Chondrocyte (in vitro differentiated cells): Measurements from ENCODE around the gene DHRS13. TPM values are rescaled to one million over a fixed set of nuclear protein-coding genes. Genes with fewer than 3 reads are reported as not detected.

Experiments used
- DNase-seq: peaks from one replicate; pipeline ENCODE4 v3.0.0; 2021; ENCODE audit warnings: mixed read lengths, low spot score
- H3K27ac Mint-ChIP-seq: one replicate; pipeline ENCODE4 v1.8.0; 2021; ENCODE audit warnings: mild to moderate bottlenecking, moderate library complexity, mixed read lengths; ENCODE audit not compliant: unreplicated experiment
- H3K27me3 Mint-ChIP-seq: 2 replicates; pipeline ENCODE4 v1.8.0; 2021; ENCODE audit warnings: low read depth, mixed read lengths
- H3K36me3 Mint-ChIP-seq: 2 replicates; pipeline ENCODE4 v1.8.0; 2021; ENCODE audit warnings: low read depth, mixed read lengths
- H3K4me1 Mint-ChIP-seq: 2 replicates; pipeline ENCODE4 v1.8.0; 2021; ENCODE audit warnings: low read depth, mild to moderate bottlenecking, mixed read lengths
- H3K4me3 Mint-ChIP-seq: one replicate; pipeline ENCODE4 v1.8.0; 2021; ENCODE audit warnings: mild to moderate bottlenecking, moderate library complexity, mixed read lengths; ENCODE audit not compliant: unreplicated experiment
- H3K9me3 Mint-ChIP-seq: 2 replicates; pipeline ENCODE4 v1.8.0; 2021; ENCODE audit warnings: low read depth, mixed read lengths
- total RNA-seq: library from RNA; stranded (reverse); gene quantifications from 3 replicates; pipeline ENCODE4 v1.2.1, GENCODE V29; 2021
- TF ChIP-seq, protein P1 (sequence below): fragments of 200-600 bp; sonication (generic); IDR thresholded peaks from 2 replicates; pipeline ENCODE4 v1.5.0; 2021; ENCODE audit warnings: antibody characterized with exemption, mild to moderate bottlenecking, moderate library complexity

Gene DHRS13
- total RNA-seq, 1 donor from 2014 or later: 5.8 TPM

DNA sequence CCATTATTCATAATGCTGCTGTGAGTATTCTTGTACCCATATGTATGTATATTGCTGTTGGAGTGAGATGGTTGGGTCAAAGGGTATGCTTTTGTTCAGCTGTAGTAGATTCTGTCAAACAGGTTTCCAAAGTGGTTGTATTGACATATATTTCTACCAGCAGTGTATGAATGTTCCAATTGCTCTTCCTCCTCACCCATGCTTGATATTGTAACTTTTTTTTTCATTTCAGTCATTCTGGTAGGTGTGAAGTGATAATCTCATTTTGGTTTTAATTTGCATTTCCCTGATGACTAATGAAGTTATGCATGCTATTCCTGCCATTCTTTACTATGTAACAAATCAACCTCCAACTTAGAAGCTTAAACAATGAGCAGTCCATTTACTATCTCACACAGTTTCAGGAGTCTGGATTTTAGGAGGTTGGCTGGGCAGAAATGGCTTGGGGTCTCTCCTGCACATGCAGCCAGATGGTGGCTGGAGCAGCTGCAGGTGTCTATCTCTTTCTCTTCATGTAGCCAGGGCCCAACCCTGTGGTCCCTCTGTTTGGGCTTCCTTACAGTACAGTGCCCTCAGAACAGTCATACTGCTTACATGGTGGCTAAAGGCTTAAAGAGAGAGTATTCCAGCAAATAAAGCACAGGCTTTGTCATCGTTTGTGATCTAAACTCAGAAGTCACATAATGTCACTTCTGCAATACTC, 26.9 kb downstream of the DHRS13 start:
- no peaks in the 10 kb centered on the region for H3K27me3 Mint-ChIP-seq
- no peaks in the 10 kb centered on the region for H3K4me1 Mint-ChIP-seq
- TF ChIP-seq, protein P1, sequence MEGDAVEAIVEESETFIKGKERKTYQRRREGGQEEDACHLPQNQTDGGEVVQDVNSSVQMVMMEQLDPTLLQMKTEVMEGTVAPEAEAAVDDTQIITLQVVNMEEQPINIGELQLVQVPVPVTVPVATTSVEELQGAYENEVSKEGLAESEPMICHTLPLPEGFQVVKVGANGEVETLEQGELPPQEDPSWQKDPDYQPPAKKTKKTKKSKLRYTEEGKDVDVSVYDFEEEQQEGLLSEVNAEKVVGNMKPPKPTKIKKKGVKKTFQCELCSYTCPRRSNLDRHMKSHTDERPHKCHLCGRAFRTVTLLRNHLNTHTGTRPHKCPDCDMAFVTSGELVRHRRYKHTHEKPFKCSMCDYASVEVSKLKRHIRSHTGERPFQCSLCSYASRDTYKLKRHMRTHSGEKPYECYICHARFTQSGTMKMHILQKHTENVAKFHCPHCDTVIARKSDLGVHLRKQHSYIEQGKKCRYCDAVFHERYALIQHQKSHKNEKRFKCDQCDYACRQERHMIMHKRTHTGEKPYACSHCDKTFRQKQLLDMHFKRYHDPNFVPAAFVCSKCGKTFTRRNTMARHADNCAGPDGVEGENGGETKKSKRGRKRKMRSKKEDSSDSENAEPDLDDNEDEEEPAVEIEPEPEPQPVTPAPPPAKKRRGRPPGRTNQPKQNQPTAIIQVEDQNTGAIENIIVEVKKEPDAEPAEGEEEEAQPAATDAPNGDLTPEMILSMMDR: no peak
- no peak overlapping the region for H3K4me3 Mint-ChIP-seq
- peaks cover 15% of the 10 kb centered on the region for H3K36me3 Mint-ChIP-seq
- no peaks in the 10 kb centered on the region for H3K9me3 Mint-ChIP-seq
- DNase-seq: no peak
- no peak overlapping the region for H3K27ac Mint-ChIP-seq

DNA sequence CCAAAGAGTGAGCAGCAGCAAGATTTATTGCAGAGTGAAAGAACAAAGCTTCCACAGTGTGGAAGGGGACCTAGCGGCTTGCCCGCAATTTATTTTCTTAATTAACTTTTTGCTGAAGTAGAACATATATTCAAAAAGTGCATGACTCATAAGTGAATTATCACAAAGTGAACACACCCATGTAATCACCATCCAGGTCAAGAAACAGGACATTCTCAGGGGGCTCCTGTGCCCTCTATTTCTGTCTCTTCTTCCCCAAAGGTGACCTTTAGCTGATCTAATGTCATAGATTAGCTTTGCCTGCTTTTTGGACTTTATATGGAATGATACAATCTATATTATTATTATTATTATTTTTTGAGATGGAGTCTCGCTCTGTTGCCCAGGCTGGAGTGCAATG, 28.1 kb downstream of the DHRS13 start:
- TF ChIP-seq, protein P1: no peak
- no peak overlapping the region for H3K4me3 Mint-ChIP-seq
- H3K9me3 Mint-ChIP-seq: no peaks in the 10 kb centered on the region
- H3K4me1 Mint-ChIP-seq: no peaks in the 10 kb centered on the region
- H3K36me3 Mint-ChIP-seq: peaks cover 7% of the 10 kb centered on the region
- H3K27me3 Mint-ChIP-seq: no peaks in the 10 kb centered on the region
- DNase-seq: no peak
- no peak overlapping the region for H3K27ac Mint-ChIP-seq

DNA sequence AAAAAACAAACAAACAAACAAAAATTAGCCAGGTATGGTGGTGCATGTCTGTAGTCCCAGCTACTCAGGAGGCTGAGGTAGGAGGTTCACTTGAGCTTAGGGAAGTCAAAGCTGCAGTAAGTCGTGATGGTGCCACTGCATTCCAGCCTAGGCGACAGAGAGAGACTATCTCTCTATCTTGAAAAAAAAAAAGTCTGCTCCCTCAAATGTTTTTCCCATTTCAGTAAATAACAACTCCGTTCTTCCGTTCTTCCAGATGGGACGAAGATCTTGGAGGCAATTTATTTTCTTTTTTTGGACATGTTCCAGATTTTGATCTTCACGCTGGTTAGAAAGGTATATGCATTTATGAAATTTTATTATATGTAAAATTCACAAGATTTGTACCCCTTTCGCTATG, 29.0 kb downstream of the DHRS13 start:
- no peak overlapping the region for H3K27ac Mint-ChIP-seq
- H3K4me3 Mint-ChIP-seq: no peak overlapping the region
- no peaks in the 10 kb centered on the region for H3K27me3 Mint-ChIP-seq
- no peaks in the 10 kb centered on the region for H3K4me1 Mint-ChIP-seq
- no peaks in the 10 kb centered on the region for H3K9me3 Mint-ChIP-seq
- peaks cover 3% of the 10 kb centered on the region for H3K36me3 Mint-ChIP-seq
- no peak for DNase-seq
- TF ChIP-seq, protein P1: no peak

DNA sequence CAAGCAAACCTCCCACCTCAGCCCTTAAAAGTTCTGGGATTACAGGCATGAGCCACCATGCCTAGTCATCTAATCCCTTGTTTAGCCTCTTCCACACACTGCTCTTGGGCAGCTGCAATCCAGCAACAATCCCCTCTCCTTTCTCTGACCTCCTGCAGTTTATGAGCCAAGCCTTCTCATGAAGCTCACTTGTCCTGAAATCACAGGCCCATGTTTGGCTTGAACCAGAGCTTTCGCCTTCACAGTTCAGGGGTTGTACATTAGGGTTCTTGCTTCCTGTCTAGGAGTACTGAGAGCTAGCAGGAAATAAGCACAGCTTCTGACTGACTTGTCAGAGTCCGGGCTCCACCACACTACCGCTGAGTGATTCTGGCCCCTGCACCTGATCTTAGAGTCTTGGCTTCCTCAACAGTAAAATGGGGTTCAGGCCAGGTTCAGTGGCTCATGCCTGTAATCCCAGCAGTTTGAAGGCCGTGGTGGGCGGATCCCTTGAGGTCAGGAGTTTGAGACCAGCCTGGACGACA, 31.8 kb downstream of the DHRS13 start:
- no peaks in the 10 kb centered on the region for H3K9me3 Mint-ChIP-seq
- H3K4me1 Mint-ChIP-seq: no peaks in the 10 kb centered on the region
- H3K27me3 Mint-ChIP-seq: no peaks in the 10 kb centered on the region
- no peak overlapping the region for H3K4me3 Mint-ChIP-seq
- DNase-seq: no peak
- H3K36me3 Mint-ChIP-seq: no peaks in the 10 kb centered on the region
- TF ChIP-seq, protein P1: no peak
- no peak overlapping the region for H3K27ac Mint-ChIP-seq

DNA sequence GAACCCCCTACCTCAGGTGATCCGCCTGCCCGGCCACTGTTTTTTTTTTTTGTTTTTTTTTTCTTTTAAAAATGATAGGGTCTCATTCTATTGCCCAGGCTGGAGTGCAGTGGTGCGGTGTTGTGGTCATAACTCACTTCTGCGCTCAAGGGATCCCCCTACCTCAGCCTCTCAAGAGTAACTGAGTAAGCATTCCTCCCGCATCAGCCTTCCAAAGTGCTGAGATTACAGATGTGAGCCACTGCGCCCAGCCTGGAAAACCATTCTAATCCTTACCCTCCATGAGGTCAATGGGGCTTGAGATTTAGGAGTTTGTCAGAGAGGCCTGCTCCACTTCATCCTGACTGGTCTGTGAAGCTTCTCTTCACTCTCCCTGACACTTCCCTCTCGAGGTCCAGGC, 35.6 kb downstream of the DHRS13 start:
- DNase-seq: no peak
- Mint-ChIP-seq H3K4me1 (no peaks in the 10 kb centered on the region), H3K27ac (no peak overlapping the region), H3K27me3 (no peaks in the 10 kb centered on the region), H3K9me3 (no peaks in the 10 kb centered on the region), H3K36me3 (no peaks in the 10 kb centered on the region), H3K4me3 (no peak overlapping the region)
- TF ChIP-seq, protein P1: no peak
